Stimulated activated naive CD4-positive, alpha-beta T cell (primary cell): ENCODE measurements around the gene SUCLG2.

Source experiments
- DNase-seq, 6 experiments: peaks; one replicate each; lab custom pipeline; 2025; lab: John Stamatoyannopoulos, UW

SUCLG2 gene

DNA sequence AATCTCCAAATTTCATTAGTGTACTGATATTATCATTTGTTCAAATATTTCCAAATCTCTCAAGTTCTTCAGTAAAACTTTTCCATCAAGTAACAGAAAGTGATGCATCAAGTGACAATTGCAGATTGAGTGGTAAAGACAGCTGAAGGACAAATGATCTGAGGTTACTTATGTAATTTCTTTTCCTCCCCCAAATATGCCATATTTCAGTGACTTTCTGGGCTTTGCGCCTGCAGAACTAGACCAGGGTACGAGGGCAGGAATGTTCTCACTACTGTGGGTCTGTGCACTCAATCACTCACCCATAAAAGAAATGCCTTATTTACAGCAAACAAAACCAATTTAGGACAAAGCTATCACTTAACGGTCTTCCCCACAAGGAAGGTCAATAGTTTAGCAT, 4.7 kb downstream of the SUCLG2 start:
- DNase-seq, result no peak

- DNase-seq, result no peak
Measured at GRCh38 chr3:67648701-67649100, 5.7 kb downstream of the SUCLG2 start.

DNA sequence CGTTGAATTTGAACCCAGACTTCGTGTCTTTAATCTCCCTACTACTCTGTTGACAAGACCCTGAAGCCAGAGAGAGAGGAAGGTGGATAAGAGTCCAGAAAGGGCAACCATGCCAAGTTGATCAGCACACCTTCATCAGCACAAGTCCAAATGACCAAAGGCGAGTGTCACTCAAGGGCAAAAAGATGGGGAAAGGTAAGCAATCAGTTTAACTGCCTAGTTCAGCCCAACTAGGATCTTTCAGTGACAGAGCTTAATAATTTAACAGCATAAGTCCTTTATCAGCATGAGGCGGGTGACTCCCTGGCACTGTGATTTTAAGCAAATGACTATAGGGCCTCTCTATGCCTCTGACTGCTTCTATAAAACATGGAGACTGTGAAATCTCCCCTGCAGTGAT, 6.2 kb downstream of the SUCLG2 start:
- DNase-seq, result no peak

DNA sequence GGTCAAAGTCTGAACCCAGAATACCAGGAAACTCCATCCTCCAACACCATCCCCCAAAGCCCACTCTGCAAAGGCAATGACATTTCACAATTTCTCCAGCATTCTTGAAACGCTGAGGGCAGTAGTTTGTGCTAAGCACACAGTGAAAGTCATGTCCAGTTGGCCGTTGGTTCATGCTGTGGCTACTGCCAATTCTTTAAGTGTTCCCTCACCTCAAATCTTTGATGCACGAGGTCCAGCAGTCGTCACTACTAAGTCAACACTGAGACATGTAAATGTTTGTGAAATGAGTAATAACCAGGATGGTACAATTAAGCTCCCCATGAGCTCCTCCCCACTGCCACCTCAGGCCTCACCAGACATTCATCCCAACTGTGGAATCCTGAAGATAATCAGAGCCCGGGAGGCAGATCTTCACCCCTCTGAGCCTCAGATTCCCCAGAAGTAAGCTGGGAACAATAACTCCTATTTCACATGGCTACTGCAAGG, 7.0 kb downstream of the SUCLG2 start:
- no peak for DNase-seq

DNA sequence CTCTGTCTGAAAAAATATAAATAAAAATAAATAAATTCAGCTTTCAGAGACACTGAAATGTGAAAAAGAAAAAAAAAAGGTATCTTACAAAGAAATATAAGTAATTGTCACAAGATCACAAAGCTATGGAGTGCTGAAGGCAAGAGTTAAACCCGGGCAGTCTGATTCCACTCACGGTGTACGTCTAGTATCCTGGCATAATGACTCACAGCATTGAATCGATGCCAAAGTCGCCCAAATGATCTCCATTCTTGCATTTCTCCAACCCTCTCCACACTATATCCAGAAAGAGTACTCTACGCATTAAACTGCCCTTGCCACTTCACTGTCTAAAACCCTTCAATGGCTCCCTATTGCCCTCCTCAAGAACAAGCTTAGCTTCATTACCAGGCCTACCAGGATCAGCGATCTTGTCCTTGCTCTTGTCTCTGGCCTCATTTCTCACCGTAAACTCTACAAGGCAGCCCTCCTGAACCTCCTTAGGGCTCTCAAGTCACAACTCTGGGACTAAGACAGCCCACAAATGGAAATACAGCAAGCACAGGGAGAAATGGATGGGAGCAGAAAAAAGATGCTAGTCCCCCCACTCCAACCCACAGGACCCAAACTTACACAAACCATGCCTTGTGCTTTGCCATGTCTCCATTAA, 7.7 kb downstream of the SUCLG2 start:
- no peak for DNase-seq

DNA sequence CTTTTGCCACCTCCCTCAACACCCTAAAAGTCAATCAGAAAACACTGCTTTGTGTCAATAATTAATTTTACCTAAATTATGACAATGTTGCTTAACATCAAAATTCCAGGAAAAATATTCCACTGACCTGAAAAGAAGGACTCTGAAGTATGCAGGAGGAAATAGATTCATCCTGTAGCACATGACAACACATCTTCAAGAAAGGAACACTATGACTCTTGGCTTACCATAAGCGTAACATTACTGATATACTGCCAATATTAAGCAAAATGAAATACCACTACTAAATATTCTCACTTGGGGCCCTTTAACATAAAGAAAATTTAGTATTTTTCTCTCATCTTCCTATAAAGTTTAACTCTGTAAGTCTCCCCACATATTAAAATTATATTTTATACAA, 9.6 kb downstream of the SUCLG2 start:
- no peak for DNase-seq

- no peak for DNase-seq
Measured at GRCh38 chr3:67642734-67643133, 11.7 kb downstream of the SUCLG2 start.

- DNase-seq, result no peak
Measured at GRCh38 chr3:67642190-67642589, 12.2 kb downstream of the SUCLG2 start.

- no peak for DNase-seq
Measured at GRCh38 chr3:67641451-67641850, 13.0 kb downstream of the SUCLG2 start.

GRCh38 chr3:67640023-67640660, 14.3 kb downstream of the SUCLG2 start:
- no peak for DNase-seq

- DNase-seq, result no peak
Measured at GRCh38 chr3:67637255-67637900, 17.0 kb downstream of the SUCLG2 start.

- no peak for DNase-seq
Measured at GRCh38 chr3:67635806-67636205, 18.6 kb downstream of the SUCLG2 start.

DNA sequence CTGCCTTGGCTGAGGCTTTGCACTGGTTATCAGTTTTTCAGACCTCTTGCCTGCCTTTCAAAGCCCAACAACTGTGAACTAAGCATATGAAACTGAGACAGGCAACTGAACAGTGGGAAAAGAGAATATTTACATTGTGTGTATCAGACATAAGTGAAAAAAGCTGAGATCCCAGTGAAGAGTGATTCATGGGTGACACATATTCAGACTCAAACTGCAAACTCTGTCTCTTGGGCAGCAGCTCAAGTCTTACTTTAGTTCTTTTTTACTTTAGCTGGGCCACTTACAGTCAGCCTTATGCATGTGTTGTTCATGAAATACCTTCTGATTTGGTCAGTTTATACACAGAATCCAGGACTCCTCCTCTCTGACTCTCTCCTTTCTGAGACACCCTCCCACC, 19.2 kb downstream of the SUCLG2 start:
- no peak for DNase-seq

DNA sequence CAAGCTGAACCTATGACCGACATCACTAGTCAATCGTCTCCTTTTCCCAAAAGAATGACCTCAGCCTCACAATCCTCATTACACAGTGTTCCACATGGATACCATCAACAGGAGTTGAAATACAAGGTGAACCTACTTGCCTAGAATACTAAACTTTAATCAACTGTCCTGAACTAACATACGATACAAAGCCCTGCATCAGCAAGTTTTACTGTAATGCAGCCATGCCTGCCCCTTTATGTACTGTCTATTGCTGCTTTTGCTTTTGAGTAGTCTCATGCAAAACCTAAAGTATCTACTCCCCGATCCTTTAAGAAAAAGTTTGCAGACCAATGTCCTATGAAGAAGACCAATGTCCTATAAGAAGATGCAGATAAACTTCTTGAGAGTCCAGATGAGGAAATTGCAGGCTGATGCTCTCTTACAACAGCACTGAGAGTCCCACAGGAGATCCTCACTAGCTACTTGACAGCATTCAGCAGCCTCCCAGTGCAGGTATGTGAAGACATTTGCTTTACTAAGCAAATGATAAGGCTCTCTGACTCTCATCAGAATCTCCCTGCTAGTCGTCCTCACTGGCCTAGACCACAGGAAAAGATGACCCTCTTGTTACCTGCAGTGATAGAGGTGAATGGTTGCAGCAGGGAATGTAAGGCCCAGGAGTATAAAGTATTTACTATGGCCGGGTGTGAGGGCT, 23.6 kb downstream of the SUCLG2 start:
- no peak for DNase-seq

DNA sequence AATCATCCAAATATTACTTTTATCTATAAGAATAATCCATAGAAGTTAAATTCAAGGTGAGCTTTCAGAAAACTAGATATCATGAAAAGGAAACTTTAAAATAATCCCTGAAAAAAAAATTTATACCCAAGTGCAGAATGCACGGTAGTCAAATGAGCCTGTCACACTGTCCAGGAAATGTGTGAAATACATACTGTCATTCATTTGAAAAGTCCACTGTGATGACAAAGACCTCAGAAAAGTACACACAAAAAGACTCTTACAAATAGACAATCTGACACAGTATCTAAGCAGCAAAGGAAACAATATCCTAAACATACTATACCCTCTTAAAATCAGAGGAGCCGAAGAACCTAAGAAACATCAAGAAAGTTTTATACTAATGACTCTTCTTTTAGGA, 29.7 kb downstream of the SUCLG2 start:
- no peak for DNase-seq

- DNase-seq, result no peak
Measured at GRCh38 chr3:67624078-67624477, 30.3 kb downstream of the SUCLG2 start.

DNA sequence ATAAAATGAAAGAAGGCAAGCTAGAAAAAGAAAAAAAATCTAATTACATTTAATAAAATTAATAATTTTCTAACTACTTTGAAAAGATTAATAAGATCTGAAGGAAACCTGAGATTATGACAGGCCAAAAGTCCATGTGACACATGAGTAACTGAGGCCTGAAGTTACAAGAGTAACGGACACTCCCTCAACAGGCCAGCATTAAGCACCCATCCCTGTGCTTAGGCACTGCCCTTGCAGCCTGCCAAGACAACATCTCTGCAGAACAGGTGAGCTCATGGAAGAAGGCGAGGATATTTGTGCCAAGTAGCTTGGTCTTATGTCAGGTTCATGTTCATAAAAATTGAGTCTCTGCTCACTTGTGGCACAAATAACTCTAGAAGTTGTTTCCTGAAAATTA, 31.8 kb downstream of the SUCLG2 start:
- DNase-seq, result no peak

- no peak for DNase-seq
Measured at GRCh38 chr3:67620869-67621268, 33.5 kb downstream of the SUCLG2 start.

- no peak for DNase-seq
Measured at GRCh38 chr3:67619991-67620390, 34.4 kb downstream of the SUCLG2 start.

GRCh38 chr3:67617518-67617917, 36.9 kb downstream of the SUCLG2 start:
- no peak for DNase-seq

- DNase-seq, result no peak
Measured at GRCh38 chr3:67616046-67616445, 38.4 kb downstream of the SUCLG2 start.

GRCh38 chr3:67614195-67614594, 40.2 kb downstream of the SUCLG2 start:
- DNase-seq, result no peak

- no peak for DNase-seq
Measured at GRCh38 chr3:67610458-67610857, 44.0 kb downstream of the SUCLG2 start.
